Measurements from ENCODE around the gene UFL1. TPM values are rescaled to one million over a fixed set of nuclear protein-coding genes. Genes with fewer than 3 reads are reported as not detected.

The UFL1 gene
- 10 to 100 TPM; 22.6 to 31.6 (median 27.0) TPM for total RNA-seq

DNA sequence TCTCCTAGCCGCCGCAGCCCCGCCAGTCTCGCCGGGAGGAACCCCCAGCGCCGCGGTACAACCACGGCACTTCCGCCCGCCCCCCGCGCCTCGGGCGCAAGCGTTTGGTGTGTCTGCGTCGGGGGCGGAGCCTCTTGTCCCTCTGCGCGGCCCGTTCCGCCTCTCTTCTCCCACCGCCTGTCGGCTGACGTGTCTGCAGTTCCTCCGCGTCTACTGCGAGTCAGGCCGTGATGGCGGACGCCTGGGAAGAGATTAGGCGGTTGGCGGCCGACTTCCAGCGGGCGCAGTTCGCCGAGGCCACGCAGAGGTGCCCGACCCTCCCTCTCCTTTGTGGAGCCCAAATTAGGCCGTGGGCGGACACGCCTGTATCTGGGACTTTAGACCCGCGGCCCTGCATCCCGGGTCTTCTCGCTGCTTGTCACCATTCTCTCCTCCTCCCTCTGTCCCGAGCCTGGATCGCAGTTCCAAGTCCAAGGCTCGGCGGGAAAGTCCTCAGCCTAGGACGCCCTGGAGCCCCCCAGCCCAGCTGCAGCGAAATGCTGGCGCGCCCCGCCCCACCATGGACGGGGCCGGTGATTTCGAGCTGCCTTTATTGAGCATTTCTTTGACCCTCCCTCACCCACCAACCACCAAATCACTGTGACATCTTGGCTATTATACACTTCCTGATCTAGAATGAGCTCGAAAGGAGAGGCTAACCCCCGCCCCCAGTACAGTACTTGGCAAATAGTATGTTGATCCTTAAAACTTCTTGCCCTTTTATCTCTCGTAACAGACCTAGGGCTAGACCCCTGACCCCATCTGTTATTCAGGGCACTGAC, at the start of gene UFL1:
UFL1 (plus strand) TSS at position 163 of the 821 bp plus-strand sequence; CDS start at position 231, 68 bp downstream.
- no peak for TF ChIP-seq CTCF (IDR thresholded peaks at IDR 0.05; ENCODE audit: low read depth)

DNA sequence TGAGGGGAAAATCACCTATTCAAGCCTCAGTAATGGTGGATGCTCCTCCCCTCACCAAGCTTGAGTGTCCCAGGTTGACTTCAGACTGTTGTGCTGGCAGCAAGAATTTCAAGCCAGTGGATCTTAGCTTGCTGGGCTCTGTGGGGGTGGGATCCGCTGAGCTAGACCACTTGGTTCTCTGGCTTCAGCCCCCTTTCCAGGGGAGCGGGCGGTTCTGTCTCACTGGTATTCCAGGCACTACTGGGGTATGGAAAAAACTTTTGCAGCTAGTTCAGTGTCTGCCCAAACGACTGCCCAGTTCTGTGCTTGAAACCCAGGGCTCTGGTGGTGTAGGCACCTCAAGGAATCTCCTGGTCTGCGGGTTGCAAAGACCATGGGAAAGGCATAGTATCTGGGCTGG, 42.9 kb upstream of the UFL1 start:
- TF ChIP-seq CTCF (IDR thresholded peaks at IDR 0.05; ENCODE audit: low read depth), result no peak

GRCh38 chr6:96491926-96492325, 29.7 kb upstream of the UFL1 start:
- TF ChIP-seq CTCF (IDR thresholded peaks at IDR 0.05; ENCODE audit: low read depth), result no peak

- no peak for TF ChIP-seq CTCF (IDR thresholded peaks at IDR 0.05; ENCODE audit: low read depth)
Observed at GRCh38 chr6:96499781-96500180, 21.8 kb upstream of the UFL1 start.

- TF ChIP-seq CTCF (IDR thresholded peaks at IDR 0.05; ENCODE audit: low read depth), result no peak
Observed at GRCh38 chr6:96502915-96503314, 18.7 kb upstream of the UFL1 start.

DNA sequence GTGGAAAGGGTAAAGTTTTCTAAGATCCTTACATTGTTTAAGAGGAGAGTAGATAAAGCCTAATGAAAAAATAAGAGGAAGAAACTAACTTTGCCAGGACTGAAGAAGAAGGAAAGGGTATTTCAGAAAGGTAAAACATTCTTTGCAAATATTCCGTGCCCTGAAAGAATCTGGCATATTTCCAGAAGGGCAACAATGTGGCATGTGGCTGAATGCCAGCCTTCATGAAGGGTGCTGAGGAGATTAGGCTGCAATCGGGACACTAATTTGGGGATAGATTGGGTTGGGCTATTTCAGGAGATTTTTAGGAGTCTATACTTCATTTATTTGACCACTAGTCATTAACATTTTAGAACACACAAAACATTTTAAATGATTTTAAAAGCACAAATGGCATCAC, 16.2 kb upstream of the UFL1 start:
- no peak for TF ChIP-seq CTCF (IDR thresholded peaks at IDR 0.05; ENCODE audit: low read depth)

GRCh38 chr6:96509281-96509680, 12.3 kb upstream of the UFL1 start:
- TF ChIP-seq CTCF (IDR thresholded peaks at IDR 0.05; ENCODE audit: low read depth), result no peak
